Prostate gland (tissue), 2 donors: ENCODE results near the gene CCDC34. TPM values are rescaled to one million over a fixed set of nuclear protein-coding genes. Genes with fewer than 3 reads are reported as not detected.

Experiments
- DNase-seq: peaks from one replicate; pipeline ENCODE4 v3.0.0-alpha.2; 2019; ENCODE audit warnings: low spot score
- H3K27ac ChIP-seq, 2 donors: fragments of 200-600 bp; sonication (generic); 2 replicates each; pipeline ENCODE4 v1.5.1; 2017 to 2019
- H3K27me3 ChIP-seq: fragments of 200-600 bp; sonication (generic); replicated peaks from 2 replicates; pipeline ENCODE4 v1.5.1; 2019; ENCODE audit not compliant: insufficient read depth
- H3K36me3 ChIP-seq, 2 donors: fragments of 200-600 bp; sonication (generic); 1 replicate in 1 of 2; 2 replicates in 1 of 2; pipeline versions ENCODE4 v1.5.1 to v1.8.1; 2017 to 2019
- H3K4me1 ChIP-seq: fragments of 200-600 bp; sonication (generic); replicated peaks from 2 replicates; pipeline ENCODE4 v1.5.1; 2019
- H3K4me3 ChIP-seq, 2 donors: fragments of 200-600 bp; sonication (generic); 2 replicates each; pipeline ENCODE4 v1.5.1; 2017 to 2019
- H3K9me3 ChIP-seq: fragments of 200-600 bp; sonication (generic); 2 replicates; pipeline ENCODE4 v1.5.1; 2017
- CTCF ChIP-seq, 4 experiments: fragments of 200-600 bp in 2 of 4; fragments of 450-650 bp in 2 of 4; sonication (generic) in 2 of 4; IDR thresholded peaks; 1 replicate in 3 of 4; 2 replicates in 1 of 4; pipeline ENCODE4 v1.5.1; 2016 to 2019; ENCODE audit warnings: antibody characterized with exemption in 4 of 4, mild to moderate bottlenecking in 2 of 4, moderate library complexity in 2 of 4
- POLR2A ChIP-seq: fragments of 450-650 bp; IDR thresholded peaks from one replicate; pipeline ENCODE4 v1.6.1; 2016; ENCODE audit warnings: antibody characterized with exemption, mild to moderate bottlenecking
- POLR2AphosphoS5 ChIP-seq: sonication (generic); formaldehyde crosslinking; IDR thresholded peaks from one replicate; pipeline ENCODE4 v1.6.1; 2017; ENCODE audit warnings: antibody characterized with exemption
- WGBS: methylation state at CpG from one replicate; pipeline ENCODE4 v1.1.5; 2018; 5-methylcytosine and 5-hydroxymethylcytosine counted together
- intact Hi-C: fragments of 100-400 bp; cut with DNase I; formaldehyde crosslinking; loops from one replicate; pipeline ENCODE4 v1.14.2; 2022
- total RNA-seq, 2 donors: library from RNA; depleted of rRNA; stranded (reverse); fragments of >200 nt; gene quantifications; one replicate each; pipeline ENCODE4 v1.1.0, GENCODE V29; 2016

The CCDC34 gene
- total RNA-seq, 2 donors from 2014 or later: 5.7 to 6.7 TPM

GRCh38 chr11:27317751-27318150, 45.3 kb downstream of the CCDC34 start:
- no peak for TF ChIP-seq POLR2A
- TF ChIP-seq CTCF (IDR thresholded peaks at IDR 0.05): no peak
- TF ChIP-seq POLR2AphosphoS5: no peak
- no peak overlapping the region for H3K27ac ChIP-seq
- WGBS: 89% methylated on average over 2 of the region's 2 CpGs
- intact Hi-C loops: no loop called here
- H3K27me3 ChIP-seq: no peaks in the 10 kb centered on the region
- no peak for DNase-seq
- no peaks in the 10 kb centered on the region for H3K9me3 ChIP-seq
- no peak overlapping the region for H3K4me3 ChIP-seq
- H3K4me1 ChIP-seq: no peaks in the 10 kb centered on the region
- H3K36me3 ChIP-seq: no peaks in the 10 kb centered on the region

DNA sequence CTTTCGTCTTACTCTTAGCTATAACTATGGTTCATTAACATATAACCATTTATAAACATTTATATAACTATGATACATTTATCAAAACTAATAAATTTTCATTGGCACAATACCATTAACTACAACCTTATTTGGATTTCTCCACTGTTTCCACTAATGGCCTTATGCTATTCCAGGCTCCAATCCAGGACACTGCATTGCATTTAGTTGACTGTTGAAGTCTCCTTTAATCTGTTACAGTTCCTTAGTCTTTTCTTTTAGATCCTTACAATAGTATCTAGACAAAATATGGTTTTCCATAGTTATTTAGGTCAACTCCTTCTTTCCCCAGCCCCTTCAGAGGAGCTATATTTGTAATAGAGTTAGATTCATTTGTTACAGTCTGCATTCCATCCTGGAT, 47.2 kb downstream of the CCDC34 start:
- intact Hi-C loops: no loop called here
- no peak for TF ChIP-seq POLR2A
- no peak for TF ChIP-seq POLR2AphosphoS5
- TF ChIP-seq CTCF (IDR thresholded peaks at IDR 0.05): no peak
- Histone ChIP-seq H3K36me3 (no peaks in the 10 kb centered on the region), H3K27ac (no peak overlapping the region), H3K4me3 (no peak overlapping the region), H3K4me1 (no peaks in the 10 kb centered on the region), H3K9me3 (no peaks in the 10 kb centered on the region), H3K27me3 (no peaks in the 10 kb centered on the region)
- DNase-seq: no peak
- 90% methylated on average over 1 of the region's 1 CpG for WGBS

DNA sequence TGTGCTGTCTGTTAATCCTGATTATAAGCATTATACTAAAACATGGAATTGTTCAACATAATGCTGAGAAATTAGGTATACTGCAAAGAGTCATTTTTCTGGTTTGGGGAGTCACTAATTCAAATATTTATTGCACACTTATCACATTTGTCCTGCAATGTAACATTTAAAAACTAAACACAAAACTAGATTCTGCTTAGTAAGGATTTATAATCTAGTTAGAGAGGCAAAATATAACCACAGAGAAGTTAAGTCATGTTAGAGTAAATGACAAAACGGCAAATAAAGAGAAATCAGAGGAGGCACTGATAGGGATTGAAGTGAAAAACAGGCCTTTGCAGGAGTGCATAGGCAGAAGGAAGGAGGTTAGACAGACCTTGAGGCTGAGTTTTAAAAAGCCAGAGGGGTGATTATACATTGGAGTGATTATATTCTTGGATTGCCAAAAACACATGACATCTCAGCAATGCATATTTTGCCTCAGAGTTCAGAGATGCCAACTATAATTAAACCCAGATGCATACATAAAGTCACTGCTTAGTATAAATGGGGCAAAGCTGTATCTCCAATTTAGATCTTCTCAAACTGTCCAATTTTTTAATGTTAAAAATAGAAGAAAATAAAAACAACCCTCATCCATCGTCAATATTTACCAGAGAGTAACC, 49.7 kb downstream of the CCDC34 start:
- WGBS: 89% methylated on average over 2 of the region's 2 CpGs
- no peaks in the 10 kb centered on the region for H3K36me3 ChIP-seq
- H3K4me3 ChIP-seq: no peak overlapping the region
- no peaks in the 10 kb centered on the region for H3K9me3 ChIP-seq
- H3K27ac ChIP-seq: no peak overlapping the region
- DNase-seq: no peak
- intact Hi-C loops: no loop called here
- H3K27me3 ChIP-seq: no peaks in the 10 kb centered on the region
- H3K4me1 ChIP-seq: no peaks in the 10 kb centered on the region
- TF ChIP-seq POLR2A: no peak
- no peak for TF ChIP-seq CTCF (IDR thresholded peaks at IDR 0.05)
- no peak for TF ChIP-seq POLR2AphosphoS5

DNA sequence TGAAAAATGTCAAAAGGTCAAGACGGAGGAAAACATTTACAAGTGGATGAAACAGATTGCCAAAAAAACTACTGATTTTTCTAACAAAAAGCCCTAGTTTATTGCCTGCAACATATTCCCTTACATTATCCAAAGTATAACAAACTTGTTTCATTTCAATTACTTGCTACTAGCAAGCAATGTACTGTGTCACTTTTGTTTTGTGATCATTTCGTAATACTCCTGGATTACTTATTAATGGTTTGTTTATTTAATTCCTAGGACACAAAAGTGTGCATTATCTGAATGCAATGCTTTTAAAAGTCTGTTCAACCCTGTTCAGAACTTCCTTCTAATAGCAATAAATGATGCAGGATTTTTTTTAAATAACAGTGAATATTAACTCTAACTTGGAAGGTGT, 50.9 kb downstream of the CCDC34 start:
- Histone ChIP-seq H3K9me3 (no peaks in the 10 kb centered on the region), H3K36me3 (no peaks in the 10 kb centered on the region), H3K27ac (no peak overlapping the region), H3K4me3 (no peak overlapping the region), H3K27me3 (no peaks in the 10 kb centered on the region), H3K4me1 (no peaks in the 10 kb centered on the region)
- intact Hi-C loops: no loop called here
- 37% methylated on average over 2 of the region's 2 CpGs for WGBS
- TF ChIP-seq POLR2A: no peak
- TF ChIP-seq POLR2AphosphoS5: no peak
- DNase-seq: no peak

DNA sequence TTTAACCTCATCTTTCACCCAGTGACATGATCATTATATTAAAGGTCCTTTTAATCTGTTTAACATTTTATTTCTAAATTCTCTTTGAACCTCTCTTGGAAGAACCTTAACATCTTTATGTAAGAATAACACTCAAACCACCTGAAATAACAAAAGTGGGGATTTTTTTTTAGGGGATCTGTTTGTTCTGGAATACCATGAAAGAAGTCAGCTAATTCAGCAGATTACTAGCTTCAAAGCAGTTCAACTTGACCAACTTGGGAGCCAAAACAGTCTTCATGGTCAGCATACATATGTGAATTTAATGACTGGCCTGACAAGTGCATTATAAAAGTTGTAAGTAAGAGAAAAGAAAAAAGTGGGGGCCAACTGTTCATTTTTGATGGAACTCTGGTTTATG, 52.3 kb downstream of the CCDC34 start:
- Histone ChIP-seq H3K27me3 (no peaks in the 10 kb centered on the region), H3K27ac (no peak overlapping the region), H3K36me3 (no peaks in the 10 kb centered on the region), H3K4me3 (no peak overlapping the region), H3K4me1 (no peaks in the 10 kb centered on the region), H3K9me3 (no peaks in the 10 kb centered on the region)
- intact Hi-C loops: no loop called here
- DNase-seq: no peak
- TF ChIP-seq POLR2A (no peak), POLR2AphosphoS5 (no peak)

DNA sequence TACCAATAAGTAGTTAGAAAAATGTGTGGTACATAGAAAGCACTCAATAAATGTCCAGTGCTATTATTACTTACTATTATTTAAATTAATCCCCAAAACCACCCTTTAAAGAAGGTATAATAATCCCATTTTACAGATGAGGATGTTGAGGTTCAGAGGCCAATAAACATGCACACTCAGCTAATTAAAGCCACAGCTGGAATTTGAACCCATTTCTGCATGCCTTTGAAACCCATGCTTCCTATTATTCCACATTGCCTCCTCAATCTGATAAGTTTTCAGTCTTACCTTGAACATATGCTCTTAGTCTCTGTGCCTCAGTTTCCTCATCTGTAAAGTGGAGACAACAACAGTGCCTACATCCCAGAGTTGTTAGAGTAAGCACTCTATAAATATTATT, 52.8 kb downstream of the CCDC34 start:
- Histone ChIP-seq H3K4me3 (no peak overlapping the region), H3K36me3 (no peaks in the 10 kb centered on the region), H3K4me1 (no peaks in the 10 kb centered on the region), H3K27ac (no peak overlapping the region), H3K27me3 (no peaks in the 10 kb centered on the region), H3K9me3 (no peaks in the 10 kb centered on the region)
- intact Hi-C loops: no loop called here
- no peak for DNase-seq
- TF ChIP-seq CTCF (IDR thresholded peaks at IDR 0.05): no peak
- no peak for TF ChIP-seq POLR2AphosphoS5
